ENCODE data around the gene GCH1. TPM values are rescaled to one million over a fixed set of nuclear protein-coding genes. Genes with fewer than 3 reads are reported as not detected.
A peak's percentile ranks its signal among the peaks of the same experiment; 100 is the strongest.
"Not testable (repeated sequence)": the region's sequence is repeated elsewhere in the genome, so short reads cannot be mapped to it uniquely, and the experiment has no call there.

Gene GCH1
- total RNA-seq, 1 donor from 2014 or later = 0.43 TPM

GRCh38 chr14:54805070-54805444 is 97.6 kb downstream of the GCH1 start:
- TF ChIP-seq CTCF (IDR thresholded peaks at IDR 0.05) = no peak
- DNase-seq (ENCODE audit: extremely low spot score, unreplicated experiment) = peak; percentile 54
- H3K4me3 Mint-ChIP-seq (ENCODE audit: unreplicated experiment) = no peak overlapping the region
- peaks cover 11% of the 10 kb centered on the region for H3K27me3 Mint-ChIP-seq (ENCODE audit: unreplicated experiment)
- H3K36me3 Mint-ChIP-seq (ENCODE audit: unreplicated experiment) = peaks cover 2% of the 10 kb centered on the region
- peaks cover 9% of the 10 kb centered on the region for H3K9me3 Mint-ChIP-seq (ENCODE audit: unreplicated experiment)
- no peaks in the 10 kb centered on the region for H3K4me1 Mint-ChIP-seq (ENCODE audit: unreplicated experiment)
- H3K27ac Mint-ChIP-seq (ENCODE audit: unreplicated experiment) = no peak overlapping the region

DNA sequence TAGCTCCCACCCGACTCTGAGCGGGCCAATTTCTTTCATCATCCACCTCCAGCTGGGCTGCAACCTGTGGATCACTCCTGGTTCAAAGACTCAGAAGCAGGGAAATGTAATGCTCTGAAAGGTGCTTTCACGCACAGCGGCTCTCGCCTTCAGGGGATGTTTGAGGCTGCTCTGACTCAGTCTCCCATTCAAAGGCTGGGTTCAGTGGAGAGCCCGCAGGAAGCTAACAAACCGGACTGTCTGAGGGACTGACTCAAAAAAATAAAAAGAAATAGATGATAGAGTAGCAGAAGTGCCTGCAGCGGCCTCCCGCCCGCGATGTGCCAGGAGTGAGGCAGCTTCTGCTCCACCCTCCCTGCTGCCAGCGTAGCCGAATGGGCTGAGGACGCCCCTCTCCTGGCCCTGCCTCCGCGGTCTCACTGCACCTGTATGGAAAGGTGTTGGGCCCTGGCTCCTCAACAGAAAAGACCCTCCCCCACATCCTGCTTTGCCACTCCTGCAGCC is 98.0 kb downstream of the GCH1 start:
- Mint-ChIP-seq H3K9me3 (ENCODE audit: unreplicated experiment) (peaks cover 10% of the 10 kb centered on the region), H3K4me1 (ENCODE audit: unreplicated experiment) (no peaks in the 10 kb centered on the region), H3K36me3 (ENCODE audit: unreplicated experiment) (peaks cover 2% of the 10 kb centered on the region), H3K4me3 (ENCODE audit: unreplicated experiment) (no peak overlapping the region), H3K27ac (ENCODE audit: unreplicated experiment) (no peak overlapping the region), H3K27me3 (ENCODE audit: unreplicated experiment) (peaks cover 14% of the 10 kb centered on the region)
- peak; percentile 78 for DNase-seq (ENCODE audit: extremely low spot score, unreplicated experiment)
- no peak for TF ChIP-seq CTCF (IDR thresholded peaks at IDR 0.05)

GRCh38 chr14:54803926-54804537 is 98.6 kb downstream of the GCH1 start:
- peak; percentile 72 for DNase-seq (ENCODE audit: extremely low spot score, unreplicated experiment)
- Mint-ChIP-seq H3K27ac (ENCODE audit: unreplicated experiment) (no peak overlapping the region), H3K4me3 (ENCODE audit: unreplicated experiment) (no peak overlapping the region), H3K4me1 (ENCODE audit: unreplicated experiment) (no peaks in the 10 kb centered on the region), H3K27me3 (ENCODE audit: unreplicated experiment) (peaks cover 14% of the 10 kb centered on the region), H3K36me3 (ENCODE audit: unreplicated experiment) (peaks cover 2% of the 10 kb centered on the region), H3K9me3 (ENCODE audit: unreplicated experiment) (peaks cover 10% of the 10 kb centered on the region)
- TF ChIP-seq CTCF (IDR thresholded peaks at IDR 0.05) = no peak

DNA sequence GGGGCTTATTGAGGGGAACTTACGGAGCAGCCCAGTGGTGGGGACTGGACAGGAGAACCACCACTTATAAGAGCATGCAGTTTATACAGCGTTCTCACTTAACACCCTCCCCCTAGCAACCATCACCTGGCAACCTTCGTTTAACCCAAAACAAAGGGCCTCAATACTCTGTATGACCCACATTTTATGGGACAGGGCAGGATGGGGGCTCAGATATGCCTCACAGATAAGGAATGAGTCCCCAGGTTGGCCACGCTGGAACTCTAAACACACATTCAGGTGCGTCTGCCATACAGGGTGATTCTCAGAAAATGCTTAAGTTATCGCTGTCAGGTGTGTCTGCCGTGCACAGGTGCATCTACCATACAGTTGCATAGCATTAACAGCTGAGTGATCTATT is 99.2 kb downstream of the GCH1 start:
- Mint-ChIP-seq H3K9me3 (ENCODE audit: unreplicated experiment) (peaks cover 10% of the 10 kb centered on the region), H3K27ac (ENCODE audit: unreplicated experiment) (no peak overlapping the region), H3K4me1 (ENCODE audit: unreplicated experiment) (no peaks in the 10 kb centered on the region), H3K27me3 (ENCODE audit: unreplicated experiment) (peaks cover 14% of the 10 kb centered on the region), H3K4me3 (ENCODE audit: unreplicated experiment) (no peak overlapping the region), H3K36me3 (ENCODE audit: unreplicated experiment) (peaks cover 2% of the 10 kb centered on the region)
- TF ChIP-seq CTCF (IDR thresholded peaks at IDR 0.05) = no peak
- DNase-seq (ENCODE audit: extremely low spot score, unreplicated experiment) = no peak

DNA sequence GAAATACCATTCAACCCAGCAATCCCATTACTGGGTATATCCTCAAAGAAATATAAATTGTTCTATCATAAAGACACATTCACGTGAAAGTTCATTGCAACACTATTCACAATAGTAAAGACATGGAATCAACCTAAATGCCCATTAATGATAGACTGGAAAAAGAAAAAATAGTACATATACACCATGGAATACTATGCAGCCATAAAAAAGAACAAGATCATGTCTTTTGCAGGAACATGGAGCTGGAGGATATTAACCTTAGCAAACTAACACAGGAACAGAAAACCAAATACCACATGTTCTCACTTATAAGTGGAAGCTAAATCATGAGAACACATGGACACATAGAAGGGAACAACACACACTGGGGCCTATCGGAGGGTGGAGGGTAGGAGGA is 101.1 kb downstream of the GCH1 start:
- H3K4me1 Mint-ChIP-seq (ENCODE audit: unreplicated experiment); DNase-seq (ENCODE audit: extremely low spot score, unreplicated experiment); H3K27ac Mint-ChIP-seq (ENCODE audit: unreplicated experiment); H3K4me3 Mint-ChIP-seq (ENCODE audit: unreplicated experiment); H3K36me3 Mint-ChIP-seq (ENCODE audit: unreplicated experiment): not testable (repeated sequence)
- Mint-ChIP-seq H3K9me3 (ENCODE audit: unreplicated experiment) (peaks cover 10% of the 10 kb centered on the region), H3K27me3 (ENCODE audit: unreplicated experiment) (peaks cover 14% of the 10 kb centered on the region)
